Measurements from ENCODE around the gene DDAH1. TPM values are rescaled to one million over a fixed set of nuclear protein-coding genes. Genes with fewer than 3 reads are reported as not detected.

Gene DDAH1
- total RNA-seq, 6 experiments from 2014 or later: 54.9 to 94.9 (median 66.2) TPM

GRCh38 chr1:85295006-85295431, 169.9 kb downstream of the DDAH1 start:
- Histone ChIP-seq H3K9me3 (no peaks in the 10 kb centered on the region), H3K4me1 (no peaks in the 10 kb centered on the region), H3K27me3 (no peaks in the 10 kb centered on the region), H3K4me3 (no peak overlapping the region), H3K27ac (no peak overlapping the region), H3K36me3 (no peaks in the 10 kb centered on the region)
- intact Hi-C loops (cut with DNase I): no loop called here
- TF ChIP-seq, protein P1, sequence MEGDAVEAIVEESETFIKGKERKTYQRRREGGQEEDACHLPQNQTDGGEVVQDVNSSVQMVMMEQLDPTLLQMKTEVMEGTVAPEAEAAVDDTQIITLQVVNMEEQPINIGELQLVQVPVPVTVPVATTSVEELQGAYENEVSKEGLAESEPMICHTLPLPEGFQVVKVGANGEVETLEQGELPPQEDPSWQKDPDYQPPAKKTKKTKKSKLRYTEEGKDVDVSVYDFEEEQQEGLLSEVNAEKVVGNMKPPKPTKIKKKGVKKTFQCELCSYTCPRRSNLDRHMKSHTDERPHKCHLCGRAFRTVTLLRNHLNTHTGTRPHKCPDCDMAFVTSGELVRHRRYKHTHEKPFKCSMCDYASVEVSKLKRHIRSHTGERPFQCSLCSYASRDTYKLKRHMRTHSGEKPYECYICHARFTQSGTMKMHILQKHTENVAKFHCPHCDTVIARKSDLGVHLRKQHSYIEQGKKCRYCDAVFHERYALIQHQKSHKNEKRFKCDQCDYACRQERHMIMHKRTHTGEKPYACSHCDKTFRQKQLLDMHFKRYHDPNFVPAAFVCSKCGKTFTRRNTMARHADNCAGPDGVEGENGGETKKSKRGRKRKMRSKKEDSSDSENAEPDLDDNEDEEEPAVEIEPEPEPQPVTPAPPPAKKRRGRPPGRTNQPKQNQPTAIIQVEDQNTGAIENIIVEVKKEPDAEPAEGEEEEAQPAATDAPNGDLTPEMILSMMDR (IDR thresholded peaks at IDR 0.05): no peak
- TF ChIP-seq POLR2A (IDR thresholded peaks at IDR 0.05): no peak
- no peak for DNase-seq
- ATAC-seq: peak in 1 of 4 donors; percentile 35
- 50% methylated on average over 3 of the region's 3 CpGs for WGBS (ENCODE audit: insufficient coverage, low coverage, low lambda C conversion rate, missing lambda C conversion rate)

DNA sequence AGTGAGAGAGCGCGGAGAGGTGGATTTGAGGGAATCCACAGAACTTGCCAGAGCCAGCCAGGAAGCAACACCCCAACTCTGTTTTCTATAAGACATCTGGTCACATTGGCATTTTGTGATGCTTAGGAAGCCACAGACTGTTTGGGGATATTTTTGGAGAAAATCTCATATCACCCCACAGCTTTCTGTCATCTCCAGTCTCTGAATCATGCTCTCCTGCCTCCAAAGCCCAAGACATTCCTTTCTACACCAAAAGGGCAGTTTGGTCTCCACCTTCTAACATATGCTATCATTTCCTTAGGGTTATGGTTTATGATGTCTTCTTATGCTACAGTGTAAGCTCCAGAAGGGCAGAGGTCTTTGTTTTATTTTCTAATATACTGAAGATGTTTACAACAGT, 174.1 kb downstream of the DDAH1 start:
- ATAC-seq (no peak), DNase-seq (no peak)
- no peak for TF ChIP-seq POLR2A (IDR thresholded peaks at IDR 0.05)
- TF ChIP-seq, protein P1 (IDR thresholded peaks at IDR 0.05): no peak
- Histone ChIP-seq H3K9me3 (no peaks in the 10 kb centered on the region), H3K27me3 (no peaks in the 10 kb centered on the region), H3K27ac (no peak overlapping the region), H3K36me3 (no peaks in the 10 kb centered on the region), H3K4me1 (no peaks in the 10 kb centered on the region), H3K4me3 (no peak overlapping the region)
- 93% methylated on average over 2 of the region's 2 CpGs for WGBS (ENCODE audit: insufficient coverage, low coverage, low lambda C conversion rate, missing lambda C conversion rate)
- intact Hi-C loops (cut with DNase I): no loop called here

DNA sequence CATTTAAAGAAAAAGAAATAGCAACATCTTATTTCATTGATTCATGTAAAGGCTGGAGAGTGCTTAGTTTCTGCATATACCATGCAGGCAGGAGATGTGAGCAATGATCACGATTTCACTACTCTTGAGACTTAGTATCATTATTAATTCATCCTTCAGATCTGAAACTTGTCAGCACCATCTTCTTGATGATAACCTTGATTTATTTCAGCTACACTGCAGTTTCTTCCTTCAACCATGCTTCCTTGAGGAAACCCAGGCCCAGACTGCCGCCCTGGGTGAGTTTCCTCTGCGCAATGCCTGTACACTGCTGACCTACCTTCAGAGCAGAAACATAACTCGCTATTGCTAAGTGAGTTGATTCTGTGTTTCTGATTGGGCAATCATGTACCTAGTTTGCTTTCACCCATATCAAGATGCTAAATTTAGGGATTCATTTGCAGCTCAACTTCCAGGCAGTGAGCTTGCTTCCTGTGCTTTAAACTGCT, 175.1 kb downstream of the DDAH1 start:
- Histone ChIP-seq H3K4me3 (no peak overlapping the region), H3K4me1 (no peaks in the 10 kb centered on the region), H3K36me3 (no peaks in the 10 kb centered on the region), H3K27me3 (no peaks in the 10 kb centered on the region), H3K9me3 (no peaks in the 10 kb centered on the region), H3K27ac (no peak overlapping the region)
- ATAC-seq (no peak), DNase-seq (no peak)
- 74% methylated on average over 3 of the region's 4 CpGs for WGBS (ENCODE audit: insufficient coverage, low coverage, low lambda C conversion rate, missing lambda C conversion rate)
- intact Hi-C loops (cut with DNase I): no loop called here
- TF ChIP-seq POLR2A (IDR thresholded peaks at IDR 0.05): no peak
- TF ChIP-seq, protein P1 (IDR thresholded peaks at IDR 0.05): no peak

DNA sequence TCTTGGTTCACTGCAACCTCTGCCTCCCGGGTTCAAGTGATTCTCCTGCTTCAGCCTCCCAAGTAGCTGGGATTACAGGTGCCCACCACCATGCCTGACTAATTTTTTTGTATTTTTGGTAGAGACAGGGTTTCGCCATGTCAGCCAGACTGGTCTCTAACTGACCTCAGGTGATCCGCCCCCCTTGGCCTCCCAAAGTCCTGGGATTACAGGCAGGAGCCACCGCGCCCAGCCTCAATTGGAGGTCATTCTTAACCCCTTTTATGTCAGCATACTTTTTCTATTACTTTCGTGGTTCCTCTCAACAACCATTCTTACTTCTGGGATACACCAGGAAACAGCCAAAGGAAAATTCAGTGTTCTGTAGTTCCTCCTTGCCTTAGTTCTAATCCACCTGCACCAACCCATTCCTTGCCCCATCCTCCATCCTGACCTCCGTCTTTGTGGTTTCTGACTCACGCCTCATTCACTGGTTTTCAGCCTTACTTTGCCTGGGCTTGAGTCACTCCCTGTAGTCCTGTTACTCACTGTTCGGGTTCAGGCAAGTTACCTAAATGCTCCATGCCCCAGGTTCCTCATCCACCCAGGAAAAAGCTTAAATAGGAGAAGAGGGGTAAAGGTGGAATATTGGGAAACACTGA, 175.6 kb downstream of the DDAH1 start:
- Histone ChIP-seq H3K4me3 (no peak overlapping the region), H3K27ac (no peak overlapping the region), H3K27me3 (no peaks in the 10 kb centered on the region), H3K36me3 (no peaks in the 10 kb centered on the region), H3K4me1 (no peaks in the 10 kb centered on the region), H3K9me3 (no peaks in the 10 kb centered on the region)
- TF ChIP-seq, protein P1 (IDR thresholded peaks at IDR 0.05): no peak
- TF ChIP-seq POLR2A (IDR thresholded peaks at IDR 0.05): no peak
- 68% methylated on average over 6 of the region's 9 CpGs for WGBS (ENCODE audit: insufficient coverage, low coverage, low lambda C conversion rate, missing lambda C conversion rate)
- ATAC-seq (no peak), DNase-seq (no peak)
- intact Hi-C loops (cut with DNase I): no loop called here
